Heart left ventricle (tissue), 16 donors: ENCODE results near the gene MMP17. TPM values are rescaled to one million over a fixed set of nuclear protein-coding genes. Genes with fewer than 3 reads are reported as not detected.
A peak's percentile ranks its signal among the peaks of the same experiment; 100 is the strongest.

Source experiments
- ATAC-seq, 4 donors: fragments of 200-7000 bp; cut with Tn5 transposase; one replicate each; pipeline ENCODE4 v1.9.1; 2020 to 2022; ENCODE audit warnings: moderate library complexity in 4 of 4, mild to moderate bottlenecking in 3 of 4, moderate number of reproducible peaks in 1 of 4
- DNase-seq, 5 donors: peaks; one replicate each; pipeline ENCODE4 v3.0.0-alpha.2; 2020
- H3K27ac ChIP-seq, 12 donors: fragments of 200-600 bp; sonication (generic) in 4 of 12; one replicate each; pipeline versions ENCODE4 v1.5.0 to v1.8.0; 2016 to 2022; ENCODE audit warnings: mild to moderate bottlenecking in 2 of 12
- H3K27me3 ChIP-seq, 9 donors: fragments of 200-600 bp; sonication (generic) in 2 of 9; one replicate each; pipeline versions ENCODE4 v1.5.1 to v1.8.0; 2016 to 2022; ENCODE audit warnings: mild to moderate bottlenecking in 3 of 9
- H3K36me3 ChIP-seq, 9 donors: fragments of 200-600 bp; sonication (generic) in 2 of 9; one replicate each; pipeline versions ENCODE4 v1.5.0 to v1.8.0; 2018 to 2022; ENCODE audit warnings: mild to moderate bottlenecking in 2 of 9
- H3K4me1 ChIP-seq, 12 donors: fragments of 200-600 bp; sonication (generic) in 4 of 12; one replicate each; pipeline versions ENCODE4 v1.5.0 to v1.8.0; 2016 to 2022; ENCODE audit warnings: mild to moderate bottlenecking in 3 of 12
- H3K4me3 ChIP-seq, 12 donors: fragments of 200-600 bp; sonication (generic) in 4 of 12; one replicate each; pipeline versions ENCODE4 v1.5.0 to v1.8.0; 2017 to 2022; ENCODE audit warnings: mild to moderate bottlenecking in 9 of 12, moderate library complexity in 4 of 12
- H3K9me3 ChIP-seq, 12 donors: fragments of 200-600 bp; sonication (generic) in 4 of 12; one replicate each; pipeline versions ENCODE4 v1.5.0 to v1.8.0; 2016 to 2022; ENCODE audit warnings: mild to moderate bottlenecking in 1 of 12
- CTCF ChIP-seq, 12 donors: fragments of 200-600 bp; sonication (generic) in 4 of 12; IDR thresholded peaks; one replicate each; pipeline versions ENCODE4 v1.5.0 to v1.8.0; 2018 to 2022; ENCODE audit warnings: antibody characterized with exemption in 12 of 12, mild to moderate bottlenecking in 5 of 12
- POLR2A ChIP-seq, 2 donors: fragments of 450-650 bp; IDR thresholded peaks; one replicate each; pipeline ENCODE4 v1.6.1; 2017; ENCODE audit warnings: antibody characterized with exemption in 2 of 2, mild to moderate bottlenecking in 2 of 2, moderate library complexity in 2 of 2
- WGBS, 4 donors: extraction: QIAGEN DNeasy Blood & Tissue Kit in 2 of 4; methylation state at CpG; one replicate each; pipeline versions ENCODE4 v1.1.5 to v1.1.7; 2013 to 2018; 5-methylcytosine and 5-hydroxymethylcytosine counted together
- intact Hi-C, 10 donors: fragments of 100-400 bp; cut with DNase I; formaldehyde crosslinking; loops; one replicate each; pipeline versions ENCODE4 v1.11.1 to v1.14.2; 2022
- polyA plus RNA-seq, 2 donors: library from polyadenylated mRNA; stranded (reverse); fragments of 200-250 nt; gene quantifications; one replicate each; pipeline ENCODE4 v1.2.3, GENCODE V29; 2013
- total RNA-seq, 9 donors: library from RNA; depleted of rRNA in 2 of 9; stranded (reverse); fragments of >200 nt in 2 of 9; fragmentation: NEBNext Ultra II Directional in 3 of 9; extraction: Animal tissue kit (Norgen Biotek cat#: 25700) in 3 of 9; gene quantifications; one replicate each; pipeline versions ENCODE4 v1.1.0 to v1.2.4, GENCODE V29; 2016 to 2023
- donor health status: ischemic (EF 13 %, LVEDD 7.1; RV severe dilation, severe dysfunction).
- donor health status: healthy with polysubstance abuse.
- donor health status: DM: no; HTN: yes; CAD: no.
- donor health status: DM: no; HTN: no; CAD: no.
- donor health status: ischemic (EF 25% LVEDD 6.9; RV normal size, moderate dysfunction).
- donor health status: ischemic (EF 25% LVEDD 5.7; RV mildly dilated, moderate dysfunction).
- donor health status: healthy.
- donor health status: DM: yes; HTN: yes; CAD: no.
- donor health status: ischemic (EF 35%, LVEDD 5.7; RV mildly dilated, moderate dysfunction).
- donor health status: nonischemic (EF 11% LVEDD 7.7; RV severe dilation, severe dysfunction).
- donor health status: DM: yes; HTN: yes; CAD: no.
- donor health status: PGD.
- donor health status: ischemic (EF 29% LVEDD 5.4; RV normal size, mild dysfunction).
- donor health status: nonischemic (EF 23%, LVEDD 6.1; RV moderate dilation, normal function).

MMP17 gene
- total and polyA plus RNA-seq, 11 donors = 0.28 to 2.1 (median 1.2) TPM

GRCh38 chr12:131897276-131897675, 69.1 kb downstream of the MMP17 start:
- intact Hi-C loops = loop anchor here in 3 of 10 donors (2.0 kb wide), 1 partner anchor 32 kb away; the partner anchor contains the start of gene PUS1 (in 3 of the 3)
- peak in 1 of 5 donors; percentile 31 for DNase-seq
- H3K27me3 ChIP-seq = no peaks in the 10 kb centered on the region
- 90 to 91% (median 91%) methylated on average over 18 of the region's 18 CpGs for WGBS, 4 donors
- peaks cover 0 to 29% (median 3%) of the 10 kb centered on the region in 9 donors for H3K36me3 ChIP-seq
- peak overlapping the region in 11 of 12 donors; percentile 96 to 100 (median 98) for H3K27ac ChIP-seq
- no peak for ATAC-seq
- no peaks in the 10 kb centered on the region for H3K9me3 ChIP-seq
- H3K4me3 ChIP-seq = peak overlapping the region in 2 of 12 donors; percentile 75 to 76
- TF ChIP-seq CTCF (IDR thresholded peaks at IDR 0.05) = no peak
- no peak for TF ChIP-seq POLR2A (IDR thresholded peaks at IDR 0.05)
- H3K4me1 ChIP-seq = peaks cover 10 to 67% (median 43%) of the 10 kb centered on the region in 12 donors

- 75 to 85% (median 79%) methylated on average over 9 of the region's 9 CpGs for WGBS, 4 donors
- Histone ChIP-seq H3K36me3 (peaks cover 0 to 29% (median 3%) of the 10 kb centered on the region in 9 donors), H3K4me1 (peaks cover 16 to 73% (median 49%) of the 10 kb centered on the region in 12 donors), H3K4me3 (no peak overlapping the region), H3K9me3 (no peaks in the 10 kb centered on the region), H3K27me3 (no peaks in the 10 kb centered on the region), H3K27ac (peak overlapping the region in 3 of 12 donors; percentile 99 to 100 (median 99))
- intact Hi-C loops = loop anchor here in 3 of 10 donors (2.0 kb wide), 1 partner anchor 31 kb away; the partner anchor contains the start of gene PUS1 (in 3 of the 3)
- no peak for DNase-seq
- ATAC-seq = no peak
- TF ChIP-seq POLR2A (IDR thresholded peaks at IDR 0.05) (no peak), CTCF (IDR thresholded peaks at IDR 0.05) (no peak)
Observed at GRCh38 chr12:131897875-131898274, 69.7 kb downstream of the MMP17 start.

GRCh38 chr12:131900397-131900796, 72.2 kb downstream of the MMP17 start:
- 75 to 99% (median 96%) methylated on average over 4 to 6 of the region's 6 CpGs for WGBS, 4 donors
- DNase-seq = no peak

More at GRCh38 chr12:131900397-131900796, 72.2 kb downstream of the MMP17 start:
- H3K4me1 ChIP-seq = peaks cover 23 to 93% (median 70%) of the 10 kb centered on the region in 12 donors
- intact Hi-C loops = no loop called here
- peaks cover 0 to 29% (median 3%) of the 10 kb centered on the region in 9 donors for H3K36me3 ChIP-seq
- H3K9me3 ChIP-seq = no peaks in the 10 kb centered on the region
- no peak overlapping the region for H3K4me3 ChIP-seq
- no peaks in the 10 kb centered on the region for H3K27me3 ChIP-seq
- no peak for TF ChIP-seq POLR2A (IDR thresholded peaks at IDR 0.05)
- no peak for TF ChIP-seq CTCF (IDR thresholded peaks at IDR 0.05)
- no peak for ATAC-seq
- H3K27ac ChIP-seq = peak overlapping the region in 5 of 12 donors; percentile 72 to 80 (median 79)

Other genes starting within 250 kb of the MMP17 start
- gene SFSWAP, start 117.3 kb upstream of the MMP17 start, total RNA-seq = 10 to 100 TPM; 10.4 to 25.1 (median 18.6) TPM
- gene SFSWAP, start 117.3 kb upstream of the MMP17 start, polyA plus RNA-seq = 10 to 100 TPM; 17.3 to 20.7 TPM
- 10 to 100 TPM; 21.9 to 56.0 (median 42.4) TPM for gene ULK1, start 66.2 kb downstream of the MMP17 start, total RNA-seq
- gene ULK1, start 66.2 kb downstream of the MMP17 start, polyA plus RNA-seq = 10 to 100 TPM; 23.0 to 24.7 TPM
- gene PUS1, start 100.9 kb downstream of the MMP17 start, total RNA-seq = 10 to 100 TPM in 2 of 9 donors, 1 to 10 TPM in 7; 6.1 to 10.7 (median 8.1) TPM
- 10 to 100 TPM in 1 of 2 donors, 1 to 10 TPM in 1; 8.8 to 13.5 TPM for gene PUS1, start 100.9 kb downstream of the MMP17 start, polyA plus RNA-seq
- 10 to 100 TPM; 10.3 to 27.8 (median 18.3) TPM for gene EP400, start 121.5 kb downstream of the MMP17 start, total RNA-seq
- gene EP400, start 121.5 kb downstream of the MMP17 start, polyA plus RNA-seq = 10 to 100 TPM in 1 of 2 donors, 1 to 10 TPM in 1; 9.8 to 10.5 TPM